ENCODE results near the gene ANAPC15.
A peak's percentile ranks its signal among the peaks of the same experiment; 100 is the strongest.

Gene ANAPC15

GRCh38 chr11:72112978-72113808 lies 698 bp upstream of the ANAPC15 start:
- Histone ChIP-seq H3K4me3 (ENCODE audit: low read depth, low read length) (peak overlapping the region; percentile 20), H3K36me3 (ENCODE audit: control insufficient read depth in 2 of 2, insufficient read depth in 1 of 2, low read length in 2 of 2) (peaks cover 0 to 20% of the 10 kb centered on the region in 2 experiments; a peak in 1 of 3 replicates), H3K27ac (ENCODE audit: extremely low read depth, low read depth, low read length) (peak overlapping the region; percentile 66; the same call in 1 of the 2 replicates), H3K9me3 (ENCODE audit: control insufficient read depth, insufficient read depth, low read depth, low read length) (no peaks in the 10 kb centered on the region), H3K4me1 (ENCODE audit: control insufficient read depth, insufficient read depth, low read length) (no peaks in the 10 kb centered on the region)
- CTCF ChIA-PET, result interaction anchor here (0.6 to 1.7 kb wide), 3 partner anchors 12 to 357 kb away, joined by 3 to 4 read pairs (median 4); no protein-coding TSS in a partner anchor
- 0 out of 2 replicates have a peak, but pooled peaks have one; percentile 10 for TF ChIP-seq ZNF501 (tag by site-specific recombination; IDR thresholded peaks at IDR 0.05)
- no peak for TF ChIP-seq YY1 (tag by site-specific recombination; IDR thresholded peaks at IDR 0.05)
- TF ChIP-seq, protein P1, sequence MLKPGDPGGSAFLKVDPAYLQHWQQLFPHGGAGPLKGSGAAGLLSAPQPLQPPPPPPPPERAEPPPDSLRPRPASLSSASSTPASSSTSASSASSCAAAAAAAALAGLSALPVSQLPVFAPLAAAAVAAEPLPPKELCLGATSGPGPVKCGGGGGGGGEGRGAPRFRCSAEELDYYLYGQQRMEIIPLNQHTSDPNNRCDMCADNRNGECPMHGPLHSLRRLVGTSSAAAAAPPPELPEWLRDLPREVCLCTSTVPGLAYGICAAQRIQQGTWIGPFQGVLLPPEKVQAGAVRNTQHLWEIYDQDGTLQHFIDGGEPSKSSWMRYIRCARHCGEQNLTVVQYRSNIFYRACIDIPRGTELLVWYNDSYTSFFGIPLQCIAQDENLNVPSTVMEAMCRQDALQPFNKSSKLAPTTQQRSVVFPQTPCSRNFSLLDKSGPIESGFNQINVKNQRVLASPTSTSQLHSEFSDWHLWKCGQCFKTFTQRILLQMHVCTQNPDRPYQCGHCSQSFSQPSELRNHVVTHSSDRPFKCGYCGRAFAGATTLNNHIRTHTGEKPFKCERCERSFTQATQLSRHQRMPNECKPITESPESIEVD (tag by site-specific recombination; IDR thresholded peaks at IDR 0.05), result no peak
- TF ChIP-seq ZBTB17 (tag by site-specific recombination; IDR thresholded peaks at IDR 0.05), result 0 out of 2 replicates have a peak, but pooled peaks have one; percentile 39
- 0 out of 2 replicates have a peak, but pooled peaks have one; percentile 8 for TF ChIP-seq KLF7 (tag by site-specific recombination; IDR thresholded peaks at IDR 0.05; ENCODE audit: borderline replicate concordance)
- 0 out of 2 replicates have a peak, but pooled peaks have one; percentile 9 for TF ChIP-seq ZXDB (tag by site-specific recombination; IDR thresholded peaks at IDR 0.05)
- TF ChIP-seq ZNF23 (tag by site-specific recombination; IDR thresholded peaks at IDR 0.05; ENCODE audit: borderline replicate concordance), result no peak
- POLR2A ChIA-PET, result interaction anchor here (1.0 to 1.3 kb wide), 9 partner anchors 11 to 327 kb away, joined by 3 to 7 read pairs (median 4); partner anchors contain the start of gene LAMTOR1

GRCh38 chr11:72111300-72112142 lies 974 bp downstream of the ANAPC15 start:
- H3K9me3 ChIP-seq (ENCODE audit: control insufficient read depth, insufficient read depth, low read depth, low read length), result no peaks in the 10 kb centered on the region
- peak overlapping the region; percentile 73 for H3K4me3 ChIP-seq (ENCODE audit: low read depth, low read length)
- POLR2A ChIA-PET, result interaction anchor here (0.7 to 1.3 kb wide), 9 partner anchors 9 to 325 kb away, joined by 3 to 7 read pairs (median 4); partner anchors contain the start of gene LAMTOR1
- TF ChIP-seq ZNF140 (tag by site-specific recombination; IDR thresholded peaks at IDR 0.05) (no peak), ZNF501 (tag by site-specific recombination; IDR thresholded peaks at IDR 0.05) (peak; percentile 39; the same call in 1 of the 2 replicates), ZNF335 (tag by site-specific recombination; conservative IDR thresholded peaks at IDR 0.05) (peak; percentile 94), ZBTB17 (tag by site-specific recombination; IDR thresholded peaks at IDR 0.05) (peak; percentile 94)
- TF ChIP-seq, protein P2, sequence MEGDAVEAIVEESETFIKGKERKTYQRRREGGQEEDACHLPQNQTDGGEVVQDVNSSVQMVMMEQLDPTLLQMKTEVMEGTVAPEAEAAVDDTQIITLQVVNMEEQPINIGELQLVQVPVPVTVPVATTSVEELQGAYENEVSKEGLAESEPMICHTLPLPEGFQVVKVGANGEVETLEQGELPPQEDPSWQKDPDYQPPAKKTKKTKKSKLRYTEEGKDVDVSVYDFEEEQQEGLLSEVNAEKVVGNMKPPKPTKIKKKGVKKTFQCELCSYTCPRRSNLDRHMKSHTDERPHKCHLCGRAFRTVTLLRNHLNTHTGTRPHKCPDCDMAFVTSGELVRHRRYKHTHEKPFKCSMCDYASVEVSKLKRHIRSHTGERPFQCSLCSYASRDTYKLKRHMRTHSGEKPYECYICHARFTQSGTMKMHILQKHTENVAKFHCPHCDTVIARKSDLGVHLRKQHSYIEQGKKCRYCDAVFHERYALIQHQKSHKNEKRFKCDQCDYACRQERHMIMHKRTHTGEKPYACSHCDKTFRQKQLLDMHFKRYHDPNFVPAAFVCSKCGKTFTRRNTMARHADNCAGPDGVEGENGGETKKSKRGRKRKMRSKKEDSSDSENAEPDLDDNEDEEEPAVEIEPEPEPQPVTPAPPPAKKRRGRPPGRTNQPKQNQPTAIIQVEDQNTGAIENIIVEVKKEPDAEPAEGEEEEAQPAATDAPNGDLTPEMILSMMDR (tag by site-specific recombination; IDR thresholded peaks at IDR 0.05), result no peak
- no peaks in the 10 kb centered on the region for H3K4me1 ChIP-seq (ENCODE audit: control insufficient read depth, insufficient read depth, low read length)
- H3K27ac ChIP-seq (ENCODE audit: extremely low read depth, low read depth, low read length), result peak overlapping the region; percentile 21; the same call in 1 of the 2 replicates
- CTCF ChIA-PET, result interaction anchor here (0.8 to 1.8 kb wide), 5 partner anchors 14 to 319 kb away, joined by 3 to 6 read pairs (median 4); no protein-coding TSS in a partner anchor
- H3K36me3 ChIP-seq (ENCODE audit: control insufficient read depth in 2 of 2, insufficient read depth in 1 of 2, low read length in 2 of 2), result peaks cover 0 to 24% of the 10 kb centered on the region in 2 experiments; a peak in 1 of 3 replicates

DNA sequence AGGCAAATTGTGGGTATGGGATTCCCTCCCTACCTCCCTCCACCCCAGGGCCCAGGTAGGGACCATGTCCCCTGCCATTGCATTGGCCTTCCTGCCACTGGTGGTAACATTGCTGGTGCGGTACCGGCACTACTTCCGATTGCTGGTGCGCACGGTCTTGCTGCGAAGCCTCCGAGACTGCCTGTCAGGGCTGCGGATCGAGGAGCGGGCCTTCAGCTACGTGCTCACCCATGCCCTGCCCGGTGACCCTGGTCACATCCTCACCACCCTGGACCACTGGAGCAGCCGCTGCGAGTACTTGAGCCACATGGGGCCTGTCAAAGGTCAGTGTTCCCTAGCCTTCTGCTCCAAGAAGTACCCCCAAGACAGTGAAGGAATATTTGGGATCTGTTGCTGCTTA lies 6.6 kb downstream of the ANAPC15 start, which contains the start of gene TOMT:
Gene TOMT (plus strand): TSS at position 37 of the 400 bp plus-strand sequence. CDS start 28 bp downstream, at position 65.
- ChIA-PET POLR2A (interaction anchor here (1.1 to 1.3 kb wide), 2 partner anchors 81 to 111 kb away, joined by 3 to 4 read pairs; partner anchors contain the start of gene FOLR2), CTCF (interaction anchor here (0.6 kb wide), 1 partner anchor 15 kb away, joined by 5 read pairs; no protein-coding TSS in a partner anchor)
- H3K4me3 ChIP-seq (ENCODE audit: low read depth, low read length), result no peak within 1 kb of the TSS
- no peak within 1 kb of the TSS for H3K27ac ChIP-seq (ENCODE audit: extremely low read depth, low read depth, low read length)
- H3K4me1 ChIP-seq (ENCODE audit: control insufficient read depth, insufficient read depth, low read length), result no peaks in the 10 kb centered on the region
- peaks cover 0 to 40% of the 10 kb centered on the region in 2 experiments; a peak in 1 of 3 replicates for H3K36me3 ChIP-seq (ENCODE audit: control insufficient read depth in 2 of 2, insufficient read depth in 1 of 2, low read length in 2 of 2)
- H3K9me3 ChIP-seq (ENCODE audit: control insufficient read depth, insufficient read depth, low read depth, low read length), result no peaks in the 10 kb centered on the region
- TF ChIP-seq PRDM1 (tag by site-specific recombination; IDR thresholded peaks at IDR 0.05), result no peak
- TF ChIP-seq ZNF350 (tag by site-specific recombination; IDR thresholded peaks at IDR 0.05), result no peak
- no peak for TF ChIP-seq ZSCAN4 (tag by site-specific recombination; IDR thresholded peaks at IDR 0.05)
- no peak for TF ChIP-seq SETDB1 (IDR thresholded peaks at IDR 0.05; ENCODE audit: insufficient read length, low read length)
- TF ChIP-seq ZNF645 (tag by site-specific recombination; IDR thresholded peaks at IDR 0.05), result no peak
- TF ChIP-seq MYNN (tag by site-specific recombination; IDR thresholded peaks at IDR 0.05; ENCODE audit: borderline replicate concordance), result no peak
- TF ChIP-seq, protein P2 (tag by site-specific recombination; IDR thresholded peaks at IDR 0.05), result no peak
- TF ChIP-seq ZNF610 (tag by site-specific recombination; IDR thresholded peaks at IDR 0.05; ENCODE audit: borderline replicate concordance), result no peak
- no peak for TF ChIP-seq ZNF292 (tag by site-specific recombination; IDR thresholded peaks at IDR 0.05; ENCODE audit: borderline replicate concordance, low read depth)
